K562 (cell line): Measurements from ENCODE around the gene ANKRD34A. TPM values are rescaled to one million over a fixed set of nuclear protein-coding genes. Genes with fewer than 3 reads are reported as not detected.

Experiments used
- BRD4 ChIP-seq: fragments of 200-600 bp; sonication (generic); IDR thresholded peaks from 2 replicates; pipeline ENCODE4 v1.6.1; 2017; ENCODE audit warnings: inconsistent platforms
- CHD2 ChIP-seq: IDR thresholded peaks from 2 replicates; pipeline ENCODE4 v1.6.1; 2011; ENCODE audit warnings: low read depth, low read length
- DNMT1 ChIP-seq: fragments of 450-650 bp; IDR thresholded peaks from 2 replicates; pipeline ENCODE4 v1.6.1; 2016; ENCODE audit warnings: antibody characterized with exemption, mild to moderate bottlenecking
- ERF ChIP-seq: fragments of 450-650 bp; formaldehyde crosslinking; IDR thresholded peaks from 2 replicates; pipeline ENCODE4 v1.4.0; 2020; ENCODE audit warnings: mild to moderate bottlenecking, mixed read lengths
- ILF3 ChIP-seq: fragments of 450-650 bp; IDR thresholded peaks from 2 replicates; pipeline ENCODE4 v1.6.1; 2018; ENCODE audit warnings: antibody characterized with exemption, mild to moderate bottlenecking, moderate library complexity, borderline replicate concordance
- NFE2 ChIP-seq: IDR thresholded peaks from 2 replicates; pipeline ENCODE4 v1.6.1; 2014; ENCODE audit warnings: antibody characterized with exemption, low read depth
- NR2C1 ChIP-seq, 2 experiments: fragments of 450-650 bp; IDR thresholded peaks; 2 replicates each; pipeline ENCODE4 v1.6.1; 2017; ENCODE audit warnings: mild to moderate bottlenecking in 2 of 2, antibody characterized with exemption in 1 of 2, inconsistent platforms in 1 of 2, missing compliant biosample characterization in 1 of 2, missing genetic modification characterization in 1 of 2
- PHF20 ChIP-seq: fragments of 450-650 bp; IDR thresholded peaks from 2 replicates; pipeline ENCODE4 v1.6.1; 2018; ENCODE audit not compliant: partially characterized antibody
- PTRF ChIP-seq: fragments of 450-650 bp; IDR thresholded peaks from 2 replicates; pipeline ENCODE4 v1.6.1; 2016; ENCODE audit warnings: mild to moderate bottlenecking, missing genetic modification characterization, missing compliant biosample characterization
- RAD51 ChIP-seq: fragments of 450-650 bp; IDR thresholded peaks from 2 replicates; pipeline ENCODE4 v1.7.1; 2016; ENCODE audit warnings: low read depth, mild to moderate bottlenecking, borderline replicate concordance
- SREBF1 ChIP-seq: fragments of 150-350 bp; IDR thresholded peaks from 2 replicates; pipeline ENCODE4 v1.6.1; 2014; ENCODE audit warnings: antibody characterized with exemption, low read depth, low read length, borderline replicate concordance
- STAT5B ChIP-seq: fragments of 250-450 bp; sonication (Bioruptor Pico); IDR thresholded peaks from 2 replicates; pipeline ENCODE4 v1.8.0; 2021; ENCODE audit warnings: mild to moderate bottlenecking, inconsistent platforms
- TEAD4 ChIP-seq, 2 experiments: sonication (generic) in 1 of 2; formaldehyde crosslinking in 1 of 2; IDR thresholded peaks; 2 replicates each; pipeline versions ENCODE4 v1.6.1 to v1.8.0; 2012 to 2022; ENCODE audit warnings: borderline replicate concordance in 1 of 2, inconsistent platforms in 1 of 2, low read length in 1 of 2, mild to moderate bottlenecking in 1 of 2, missing genetic modification reagents in 1 of 2
- TRIM28 ChIP-seq: fragments of 450-650 bp; IDR thresholded peaks from 2 replicates; pipeline ENCODE4 v1.6.1; 2017
- ZBTB33 ChIP-seq: sonication (generic); formaldehyde crosslinking; IDR thresholded peaks from 2 replicates; pipeline ENCODE4 v1.8.1; 2023; ENCODE audit warnings: mild to moderate bottlenecking, missing genetic modification reagents
- ZBTB8A ChIP-seq: fragments of 450-650 bp; IDR thresholded peaks from 2 replicates; pipeline ENCODE4 v1.6.1; 2018; ENCODE audit warnings: mild to moderate bottlenecking, moderate library complexity; ENCODE audit not compliant: partially characterized antibody
- ZNF121 ChIP-seq: sonication (generic); formaldehyde crosslinking; conservative IDR thresholded peaks from 2 replicates; pipeline ENCODE4 v1.8.0; 2022; ENCODE audit warnings: missing genetic modification reagents
- ZNF140 ChIP-seq: fragments of 250-450 bp; sonication (Bioruptor Pico); IDR thresholded peaks from 2 replicates; pipeline ENCODE4 v1.8.0; 2021; ENCODE audit warnings: moderate library complexity, mild to moderate bottlenecking, inconsistent platforms
- ZNF175 ChIP-seq: fragments of 200-800 bp; sonication (Bioruptor generic); IDR thresholded peaks from 2 replicates; pipeline ENCODE4 v1.6.1; 2016; ENCODE audit warnings: low read depth, mild to moderate bottlenecking, missing genetic modification characterization, missing compliant biosample characterization
- ZNF551 ChIP-seq: fragments of 250-450 bp; sonication (Bioruptor Pico); IDR thresholded peaks from 2 replicates; pipeline ENCODE4 v1.5.0; 2021; ENCODE audit warnings: mild to moderate bottlenecking, moderate library complexity
- ZNF696 ChIP-seq: fragments of 250-450 bp; sonication (Bioruptor Pico); conservative IDR thresholded peaks from 2 replicates; pipeline ENCODE4 v1.4.0; 2020; ENCODE audit warnings: mild to moderate bottlenecking, moderate library complexity
- ZNF76 ChIP-seq: fragments of 250-450 bp; sonication (Bioruptor Pico); IDR thresholded peaks from 2 replicates; pipeline ENCODE4 v1.4.0; 2020; ENCODE audit warnings: mild to moderate bottlenecking, moderate library complexity, borderline replicate concordance
- polyA plus RNA-seq, 8 experiments: library from polyadenylated mRNA; depleted of rRNA in 4 of 8; stranded (reverse) in 5 of 8; unstranded in 3 of 8; fragments of >200 nt; fragmentation: Nextera tagmentation in 2 of 8; fragmentation: Illumina TruSeq in 1 of 8; extraction: Ambion mirVana in 2 of 8; extraction: Trizol in 1 of 8; gene quantifications; 2 replicates each; pipeline versions ENCODE4 v1.2.1 to v1.2.3, GENCODE V29; 2011 to 2014; ENCODE audit warnings: inconsistent platforms in 1 of 8, missing spikeins in 1 of 8
- total RNA-seq, 7 experiments: library from RNA; depleted of rRNA in 6 of 7; stranded (reverse); fragments of >200 nt in 6 of 7; fragmentation: Illumina TruSeq in 2 of 7; extraction: Trizol in 2 of 7; gene quantifications; 2 replicates each; pipeline versions ENCODE4 v1.2.1 to v1.2.3, GENCODE V29; 2011 to 2021; ENCODE audit warnings: low replicate concordance in 1 of 7
- TF ChIP-seq, protein P1 (sequence below): fragments of 450-650 bp; formaldehyde crosslinking; IDR thresholded peaks from 2 replicates; pipeline ENCODE4 v1.4.0; 2020; ENCODE audit warnings: mild to moderate bottlenecking, moderate library complexity
- TF ChIP-seq, protein P2 (sequence below): fragments of 250-450 bp; sonication (Bioruptor Pico); IDR thresholded peaks from 2 replicates; pipeline ENCODE4 v1.9.0; 2021; ENCODE audit warnings: mild to moderate bottlenecking

ANKRD34A gene
- total and polyA plus RNA-seq, 9 of the 15 experiments (the other 6 are each of a cell fraction or from before 2014, with no cell fraction given), result 0.06 to 1.6 (median 0.43) TPM

GRCh38 chr1:145978854-145979745, 14.7 kb upstream of the ANKRD34A start (continued):
- TF ChIP-seq, protein P1, sequence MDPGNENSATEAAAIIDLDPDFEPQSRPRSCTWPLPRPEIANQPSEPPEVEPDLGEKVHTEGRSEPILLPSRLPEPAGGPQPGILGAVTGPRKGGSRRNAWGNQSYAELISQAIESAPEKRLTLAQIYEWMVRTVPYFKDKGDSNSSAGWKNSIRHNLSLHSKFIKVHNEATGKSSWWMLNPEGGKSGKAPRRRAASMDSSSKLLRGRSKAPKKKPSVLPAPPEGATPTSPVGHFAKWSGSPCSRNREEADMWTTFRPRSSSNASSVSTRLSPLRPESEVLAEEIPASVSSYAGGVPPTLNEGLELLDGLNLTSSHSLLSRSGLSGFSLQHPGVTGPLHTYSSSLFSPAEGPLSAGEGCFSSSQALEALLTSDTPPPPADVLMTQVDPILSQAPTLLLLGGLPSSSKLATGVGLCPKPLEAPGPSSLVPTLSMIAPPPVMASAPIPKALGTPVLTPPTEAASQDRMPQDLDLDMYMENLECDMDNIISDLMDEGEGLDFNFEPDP (CRISPR knock-in tag), result peak; percentile 55; the same call in 1 of the 2 replicates
- TF ChIP-seq, protein P2, sequence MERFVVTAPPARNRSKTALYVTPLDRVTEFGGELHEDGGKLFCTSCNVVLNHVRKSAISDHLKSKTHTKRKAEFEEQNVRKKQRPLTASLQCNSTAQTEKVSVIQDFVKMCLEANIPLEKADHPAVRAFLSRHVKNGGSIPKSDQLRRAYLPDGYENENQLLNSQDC, result no peak
- TF ChIP-seq ZBTB8A (no peak), ZNF76 (CRISPR knock-in tag) (peak; percentile 74; the same call in 1 of the 2 replicates), NFE2 (0 out of 2 replicates have a peak, but pooled peaks have one; percentile 31), PHF20 (no peak), DNMT1 (no peak), SREBF1 (no peak), ZNF121 (no peak), STAT5B (CRISPR knock-in tag) (no peak), RAD51 (no peak), PTRF (tag) (no peak), NR2C1 (IDR thresholded peaks at IDR 0.05) (no peak), NR2C1 (tag; IDR thresholded peaks at IDR 0.05) (peak; percentile 50; the same call in 1 of the 2 replicates), ZNF140 (no peak), ZBTB33 (CRISPR knock-in tag) (no peak), TEAD4 (IDR thresholded peaks at IDR 0.05; ENCODE audit: low read length) (peak; percentile 44), TEAD4 (CRISPR knock-in tag; IDR thresholded peaks at IDR 0.05; ENCODE audit: borderline replicate concordance) (no peak), BRD4 (peak; percentile 58; the same call in 1 of the 2 replicates), ILF3 (no peak), CHD2 (peak; percentile 59), ZNF175 (peak; percentile 66), ZNF551 (no peak), TRIM28 (peak; percentile 18; the same call in 1 of the 2 replicates), ERF (CRISPR knock-in tag) (no peak), ZNF696 (CRISPR knock-in tag) (no peak)
